H1 (cell line): ENCODE data around the gene UCP2. TPM values are rescaled to one million over a fixed set of nuclear protein-coding genes. Genes with fewer than 3 reads are reported as not detected.

Source experiments
- CTBP2 ChIP-seq: IDR thresholded peaks from 2 replicates; pipeline ENCODE4 v1.7.0; 2011; ENCODE audit warnings: borderline replicate concordance, mild to moderate bottlenecking, moderate library complexity, mixed read lengths, low read length; ENCODE audit not compliant: insufficient read depth, insufficient read length
- EP300 ChIP-seq, 2 experiments: IDR thresholded peaks; 1 replicate in 1 of 2; 2 replicates in 1 of 2; pipeline ENCODE4 v1.6.1; 2011 to 2012; ENCODE audit warnings: low read depth in 2 of 2, low read length in 2 of 2, mild to moderate bottlenecking in 2 of 2, borderline replicate concordance in 1 of 2, inconsistent platforms in 1 of 2, moderate library complexity in 1 of 2
- FOSL1 ChIP-seq: IDR thresholded peaks from 2 replicates; pipeline ENCODE4 v1.6.1; 2011; ENCODE audit warnings: mild to moderate bottlenecking, low read depth, low read length, moderate library complexity; ENCODE audit not compliant: insufficient read depth
- GTF2F1 ChIP-seq: IDR thresholded peaks from 2 replicates; pipeline ENCODE4 v1.6.1; 2012; ENCODE audit warnings: low read depth, low read length, improper control_type of control experiment, borderline replicate concordance
- JUN ChIP-seq: IDR thresholded peaks from 2 replicates; pipeline ENCODE4 v1.6.1; 2011; ENCODE audit warnings: low read depth, mild to moderate bottlenecking, improper control_type of control experiment, low read length
- KDM4A ChIP-seq: IDR thresholded peaks from one replicate; pipeline ENCODE4 v1.7.1; 2012; ENCODE audit warnings: low read depth, mild to moderate bottlenecking, moderate library complexity, low read length, inconsistent platforms; ENCODE audit not compliant: severe bottlenecking
- SRF ChIP-seq: IDR thresholded peaks from 2 replicates; pipeline ENCODE4 v1.6.1; 2011; ENCODE audit warnings: mild to moderate bottlenecking, low read depth, low read length, moderate library complexity
- TAF1 ChIP-seq: IDR thresholded peaks from 2 replicates; pipeline ENCODE4 v1.6.1; 2011; ENCODE audit warnings: mild to moderate bottlenecking, low read depth, low read length
- polyA plus RNA-seq, 7 experiments: library from polyadenylated mRNA; depleted of rRNA in 3 of 7; stranded (reverse) in 5 of 7; unstranded in 2 of 7; fragments of >200 nt in 5 of 7; fragments of 200-250 nt in 2 of 7; gene quantifications; 1 replicate in 5 of 7; 2 replicates in 1 of 7; 4 replicates in 1 of 7; pipeline versions ENCODE4 v1.2.1 to v1.2.3, GENCODE V29; 2011 to 2013; ENCODE audit warnings: missing spikeins in 2 of 7, mixed read lengths in 2 of 7
- total RNA-seq: library from RNA; stranded (reverse); fragmentation: NEBNext Ultra II Directional; extraction: Animal tissue kit (Norgen Biotek cat#: 25700); gene quantifications from 2 replicates; pipeline ENCODE4 v1.2.1, GENCODE V29; 2021

UCP2 gene
- total and polyA plus RNA-seq, 2 of the 8 experiments (the other 6 are each of a cell fraction or from before 2014, with no cell fraction given): 46.2 to 55.2 TPM

GRCh38 chr11:73998846-73999575, 16.4 kb upstream of the UCP2 start (continued):
- TF ChIP-seq SRF (no peak), FOSL1 (no peak), KDM4A (no peak), EP300 (IDR thresholded peaks at IDR 0.05; ENCODE audit: borderline replicate concordance in 1 of 2, low read depth in 2 of 2, low read length in 2 of 2) (no peak), JUN (no peak), TAF1 (no peak), GTF2F1 (no peak), CTBP2 (no peak)
